ENCODE data around the gene CCP110. TPM values are rescaled to one million over a fixed set of nuclear protein-coding genes. Genes with fewer than 3 reads are reported as not detected.
A peak's percentile ranks its signal among the peaks of the same experiment; 100 is the strongest.

CCP110 gene, protein sequence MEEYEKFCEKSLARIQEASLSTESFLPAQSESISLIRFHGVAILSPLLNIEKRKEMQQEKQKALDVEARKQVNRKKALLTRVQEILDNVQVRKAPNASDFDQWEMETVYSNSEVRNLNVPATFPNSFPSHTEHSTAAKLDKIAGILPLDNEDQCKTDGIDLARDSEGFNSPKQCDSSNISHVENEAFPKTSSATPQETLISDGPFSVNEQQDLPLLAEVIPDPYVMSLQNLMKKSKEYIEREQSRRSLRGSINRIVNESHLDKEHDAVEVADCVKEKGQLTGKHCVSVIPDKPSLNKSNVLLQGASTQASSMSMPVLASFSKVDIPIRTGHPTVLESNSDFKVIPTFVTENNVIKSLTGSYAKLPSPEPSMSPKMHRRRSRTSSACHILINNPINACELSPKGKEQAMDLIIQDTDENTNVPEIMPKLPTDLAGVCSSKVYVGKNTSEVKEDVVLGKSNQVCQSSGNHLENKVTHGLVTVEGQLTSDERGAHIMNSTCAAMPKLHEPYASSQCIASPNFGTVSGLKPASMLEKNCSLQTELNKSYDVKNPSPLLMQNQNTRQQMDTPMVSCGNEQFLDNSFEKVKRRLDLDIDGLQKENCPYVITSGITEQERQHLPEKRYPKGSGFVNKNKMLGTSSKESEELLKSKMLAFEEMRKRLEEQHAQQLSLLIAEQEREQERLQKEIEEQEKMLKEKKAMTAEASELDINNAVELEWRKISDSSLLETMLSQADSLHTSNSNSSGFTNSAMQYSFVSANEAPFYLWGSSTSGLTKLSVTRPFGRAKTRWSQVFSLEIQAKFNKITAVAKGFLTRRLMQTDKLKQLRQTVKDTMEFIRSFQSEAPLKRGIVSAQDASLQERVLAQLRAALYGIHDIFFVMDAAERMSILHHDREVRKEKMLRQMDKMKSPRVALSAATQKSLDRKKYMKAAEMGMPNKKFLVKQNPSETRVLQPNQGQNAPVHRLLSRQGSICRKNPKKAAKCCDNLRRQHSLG
- 10 to 100 TPM in 3 of 4 donors, 1 to 10 TPM in 1; 8.4 to 21.0 (median 13.5) TPM for total RNA-seq

GRCh38 chr16:19523559-19524355 lies at the start of gene CCP110:
CCP110 (plus strand) TSS chr16:19523942; CDS start chr16:19527882, 3,940 bp downstream.
- no peaks in the 10 kb centered on the region for H3K27me3 ChIP-seq
- H3K27ac ChIP-seq: peak within 1 kb of the TSS; percentile 58
- peaks cover 6% of the 10 kb centered on the region for H3K36me3 ChIP-seq
- peak; percentile 99 for DNase-seq (ENCODE audit: low spot score in 2 of 2)
- peak within 1 kb of the TSS; percentile 87 for H3K4me3 ChIP-seq
- peaks cover 54% of the 10 kb centered on the region for H3K4me1 ChIP-seq
- 1% methylated on average over 40 of the region's 51 CpGs for WGBS
- no peaks in the 10 kb centered on the region for H3K9me3 ChIP-seq
- TF ChIP-seq POLR2AphosphoS5 (IDR thresholded peaks at IDR 0.05) (peak in 2 of 3 donors; percentile 52 to 58), POLR2A (IDR thresholded peaks at IDR 0.05) (peak in 1 of 2 donors; percentile 27), EP300 (IDR thresholded peaks at IDR 0.05) (no peak), CTCF (IDR thresholded peaks at IDR 0.05) (no peak)

DNA sequence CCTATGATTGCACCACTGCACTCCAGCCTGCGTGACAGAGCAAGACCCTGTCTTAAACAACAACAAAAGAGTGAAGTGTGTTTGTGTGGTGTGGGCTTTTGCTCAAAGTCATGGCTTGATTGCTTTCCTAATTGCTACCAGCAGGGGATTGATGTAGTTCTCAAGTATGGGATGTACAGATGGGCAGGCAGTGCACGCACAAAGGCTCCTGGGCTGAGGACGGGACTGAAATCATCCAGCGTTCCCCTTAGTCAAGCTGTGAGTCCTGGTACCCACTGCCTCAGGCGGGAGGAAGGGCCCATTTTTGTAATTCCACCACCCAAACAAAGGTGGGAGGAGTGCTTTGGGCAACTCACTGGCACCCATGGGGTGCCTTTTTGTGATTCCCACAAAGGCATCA lies 49.1 kb upstream of the CCP110 start:
- Histone ChIP-seq H3K4me3 (no peak overlapping the region), H3K27ac (no peak overlapping the region), H3K4me1 (no peaks in the 10 kb centered on the region), H3K9me3 (no peaks in the 10 kb centered on the region), H3K36me3 (no peaks in the 10 kb centered on the region), H3K27me3 (no peaks in the 10 kb centered on the region)
- TF ChIP-seq EP300 (IDR thresholded peaks at IDR 0.05) (no peak), POLR2A (IDR thresholded peaks at IDR 0.05) (no peak), CTCF (IDR thresholded peaks at IDR 0.05) (no peak), POLR2AphosphoS5 (IDR thresholded peaks at IDR 0.05) (no peak)
- 78% methylated on average over 4 of the region's 5 CpGs for whole genome bisulfite sequencing
- DNase-seq (ENCODE audit: low spot score in 2 of 2): no peak

DNA sequence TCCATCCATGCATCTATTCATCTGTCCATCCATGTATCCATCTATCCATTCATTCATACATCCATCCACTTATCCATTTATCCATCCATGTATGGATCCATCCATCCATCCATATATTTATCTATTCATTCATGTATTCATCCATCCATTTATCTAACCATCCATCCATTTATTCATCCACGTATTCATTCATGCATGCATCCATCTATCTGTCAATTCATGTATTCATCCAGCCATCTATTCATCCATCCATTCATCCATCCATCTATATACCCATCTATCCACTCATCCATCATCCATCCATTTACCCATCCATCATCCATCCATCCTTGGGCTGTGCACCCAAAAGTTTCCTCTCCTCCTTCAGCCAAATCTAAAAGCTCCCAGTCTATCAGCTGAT lies 45.2 kb upstream of the CCP110 start:
- TF ChIP-seq CTCF (IDR thresholded peaks at IDR 0.05): no peak
- no peak for TF ChIP-seq POLR2AphosphoS5 (IDR thresholded peaks at IDR 0.05)
- TF ChIP-seq POLR2A (IDR thresholded peaks at IDR 0.05): no peak
- DNase-seq (ENCODE audit: low spot score in 2 of 2): no peak
- 93% methylated on average over 1 of the region's 1 CpG for WGBS
- H3K36me3 ChIP-seq: no peaks in the 10 kb centered on the region
- H3K9me3 ChIP-seq: no peaks in the 10 kb centered on the region
- H3K27ac ChIP-seq: no peak overlapping the region
- H3K4me1 ChIP-seq: no peaks in the 10 kb centered on the region
- H3K27me3 ChIP-seq: peaks cover 5% of the 10 kb centered on the region
- no peak overlapping the region for H3K4me3 ChIP-seq

GRCh38 chr16:19479302-19479721 lies 44.4 kb upstream of the CCP110 start:
- no peak for DNase-seq (ENCODE audit: low spot score in 2 of 2)
- no peaks in the 10 kb centered on the region for H3K4me1 ChIP-seq
- no peaks in the 10 kb centered on the region for H3K9me3 ChIP-seq
- no peak overlapping the region for H3K4me3 ChIP-seq
- peaks cover 5% of the 10 kb centered on the region for H3K27me3 ChIP-seq
- TF ChIP-seq CTCF (IDR thresholded peaks at IDR 0.05): no peak
- no peak for TF ChIP-seq EP300 (IDR thresholded peaks at IDR 0.05)
- TF ChIP-seq POLR2AphosphoS5 (IDR thresholded peaks at IDR 0.05): no peak
- no peak for TF ChIP-seq POLR2A (IDR thresholded peaks at IDR 0.05)
- no peak overlapping the region for H3K27ac ChIP-seq
- WGBS: 85% methylated on average over 3 of the region's 3 CpGs
- H3K36me3 ChIP-seq: no peaks in the 10 kb centered on the region

All from suprapubic skin (tissue), 4 donors.